Osteoblast (primary cell): ENCODE data around the gene SLC46A3. TPM values are rescaled to one million over a fixed set of nuclear protein-coding genes. Genes with fewer than 3 reads are reported as not detected.

Experiments used
- DNase-seq: peaks from one replicate; pipeline ENCODE4 v3.0.0; 2011; ENCODE audit warnings: low spot score, mixed read lengths; ENCODE audit not compliant: insufficient read length; ENCODE audit errors: missing footprints
- H2AFZ ChIP-seq: 2 replicates; pipeline ENCODE4 v1.6.0; 2011; ENCODE audit warnings: mild to moderate bottlenecking, low read length
- H3K27ac ChIP-seq: 2 replicates; pipeline ENCODE4 v1.5.1; 2011; ENCODE audit warnings: mild to moderate bottlenecking, low read depth, low read length, moderate library complexity
- H3K27me3 ChIP-seq: 2 replicates; pipeline ENCODE4 v1.6.0; 2012; ENCODE audit warnings: mild to moderate bottlenecking, control low read depth, inconsistent platforms, low read length, moderate library complexity; ENCODE audit not compliant: insufficient read depth
- H3K36me3 ChIP-seq: 2 replicates; pipeline ENCODE4 v1.5.1; 2011; ENCODE audit warnings: mild to moderate bottlenecking, low read length, control low read depth, moderate library complexity; ENCODE audit not compliant: insufficient read depth
- H3K4me1 ChIP-seq: 2 replicates; pipeline ENCODE4 v1.5.1; 2011; ENCODE audit warnings: mild to moderate bottlenecking, low read length, control low read depth, moderate library complexity; ENCODE audit not compliant: insufficient read depth
- H3K4me2 ChIP-seq: 2 replicates; pipeline ENCODE4 v1.6.0; 2011; ENCODE audit warnings: mild to moderate bottlenecking, low read length; ENCODE audit not compliant: insufficient read depth
- H3K4me3 ChIP-seq: fragments of 200-600 bp; sonication (generic); 3 replicates; pipeline ENCODE4 v1.5.1; 2012; ENCODE audit warnings: mild to moderate bottlenecking, low read length, inconsistent platforms; ENCODE audit not compliant: insufficient read depth
- H3K79me2 ChIP-seq: 2 replicates; pipeline ENCODE4 v1.6.0; 2012; ENCODE audit warnings: mild to moderate bottlenecking, low read length, control low read depth, inconsistent platforms; ENCODE audit not compliant: insufficient read depth
- H3K9me3 ChIP-seq: 2 replicates; pipeline ENCODE4 v1.5.1; 2011; ENCODE audit warnings: low read depth, low read length, control low read depth
- H4K20me1 ChIP-seq: 2 replicates; pipeline ENCODE4 v1.6.0; 2012; ENCODE audit warnings: mild to moderate bottlenecking, low read length, control low read depth; ENCODE audit not compliant: insufficient read depth
- total RNA-seq: library from RNA; depleted of rRNA; stranded (reverse); fragments of >200 nt; gene quantifications from 2 replicates; pipeline ENCODE4 v1.2.3, GENCODE V29; 2012
- TF ChIP-seq, protein P1 (sequence below): IDR thresholded peaks from 2 replicates; pipeline ENCODE4 v1.5.1; 2011; ENCODE audit warnings: mild to moderate bottlenecking, low read depth, low read length, moderate library complexity; ENCODE audit errors: extremely low read depth

SLC46A3 gene
- total RNA-seq, 1 donor: 11.2 TPM

DNA sequence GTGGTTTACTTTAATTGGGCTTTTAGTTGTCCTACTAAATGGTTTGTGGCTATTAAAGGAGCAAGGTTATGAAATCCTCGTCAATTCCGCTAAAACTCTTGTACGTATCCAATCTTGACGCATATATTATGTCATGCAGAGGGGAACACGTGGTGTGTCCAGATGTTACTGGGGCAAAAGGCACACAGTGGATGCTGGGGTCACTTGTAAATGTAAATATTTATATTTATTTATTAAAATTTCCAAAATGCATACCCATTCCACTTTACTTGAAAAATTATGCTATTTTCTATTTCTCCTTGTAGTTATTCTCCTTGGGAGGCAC is 36.7 kb upstream of the SLC46A3 start:
- Histone ChIP-seq H3K27ac (no peak overlapping the region), H3K4me3 (no peak overlapping the region), H4K20me1 (no peaks in the 10 kb centered on the region), H3K79me2 (no peaks in the 10 kb centered on the region), H3K36me3 (no peaks in the 10 kb centered on the region), H3K27me3 (no peaks in the 10 kb centered on the region), H2AFZ (peak overlapping the region; percentile 85), H3K4me2 (no peak overlapping the region), H3K9me3 (peaks cover 3% of the 10 kb centered on the region), H3K4me1 (peaks cover 23% of the 10 kb centered on the region)
- no peak for DNase-seq
- TF ChIP-seq, protein P1, sequence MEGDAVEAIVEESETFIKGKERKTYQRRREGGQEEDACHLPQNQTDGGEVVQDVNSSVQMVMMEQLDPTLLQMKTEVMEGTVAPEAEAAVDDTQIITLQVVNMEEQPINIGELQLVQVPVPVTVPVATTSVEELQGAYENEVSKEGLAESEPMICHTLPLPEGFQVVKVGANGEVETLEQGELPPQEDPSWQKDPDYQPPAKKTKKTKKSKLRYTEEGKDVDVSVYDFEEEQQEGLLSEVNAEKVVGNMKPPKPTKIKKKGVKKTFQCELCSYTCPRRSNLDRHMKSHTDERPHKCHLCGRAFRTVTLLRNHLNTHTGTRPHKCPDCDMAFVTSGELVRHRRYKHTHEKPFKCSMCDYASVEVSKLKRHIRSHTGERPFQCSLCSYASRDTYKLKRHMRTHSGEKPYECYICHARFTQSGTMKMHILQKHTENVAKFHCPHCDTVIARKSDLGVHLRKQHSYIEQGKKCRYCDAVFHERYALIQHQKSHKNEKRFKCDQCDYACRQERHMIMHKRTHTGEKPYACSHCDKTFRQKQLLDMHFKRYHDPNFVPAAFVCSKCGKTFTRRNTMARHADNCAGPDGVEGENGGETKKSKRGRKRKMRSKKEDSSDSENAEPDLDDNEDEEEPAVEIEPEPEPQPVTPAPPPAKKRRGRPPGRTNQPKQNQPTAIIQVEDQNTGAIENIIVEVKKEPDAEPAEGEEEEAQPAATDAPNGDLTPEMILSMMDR: no peak

DNA sequence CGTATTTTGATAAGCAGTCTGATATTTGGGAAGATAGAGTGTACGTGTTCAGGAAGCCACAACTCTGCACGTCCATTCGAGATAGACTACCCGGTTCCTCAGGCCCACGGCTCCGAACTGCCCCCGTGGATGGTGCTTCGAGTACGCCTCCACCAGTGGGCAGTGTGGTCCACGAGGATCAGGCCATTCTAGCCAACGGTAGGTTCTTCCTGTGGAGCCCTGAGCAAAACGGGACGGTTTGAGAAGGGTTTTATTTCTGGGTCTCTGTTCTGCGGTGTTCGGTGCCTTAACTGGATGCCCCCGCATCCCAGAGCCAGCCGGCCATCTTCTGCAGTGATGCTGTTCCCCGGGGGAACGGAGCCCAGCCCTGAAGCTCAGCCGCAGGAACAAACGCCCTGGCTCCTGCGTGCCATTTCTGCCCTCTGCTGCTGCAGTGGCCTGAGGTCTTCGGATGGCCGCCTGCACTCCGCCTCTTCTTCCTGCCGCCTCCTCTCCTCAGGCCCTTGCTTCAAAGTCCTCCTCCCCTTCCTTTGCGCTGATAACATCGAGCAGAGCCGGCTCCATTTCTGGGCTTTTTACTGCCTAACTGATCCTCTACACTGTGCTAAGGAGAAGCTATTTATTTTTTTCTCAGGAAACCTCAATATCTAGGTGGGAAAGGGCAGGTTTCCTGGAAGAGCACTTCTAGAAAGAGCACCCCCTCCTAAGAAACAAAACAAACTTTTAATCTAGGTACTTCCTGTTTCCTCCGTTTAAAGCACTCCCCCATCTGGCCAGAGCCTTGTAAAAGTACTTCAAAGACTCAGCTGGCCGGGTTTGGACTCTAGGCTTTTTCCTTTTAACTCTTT is 36.2 kb upstream of the SLC46A3 start:
- Histone ChIP-seq H3K79me2 (no peaks in the 10 kb centered on the region), H4K20me1 (no peaks in the 10 kb centered on the region), H3K4me3 (no peak overlapping the region), H3K4me2 (peak overlapping the region; percentile 26), H3K27me3 (no peaks in the 10 kb centered on the region), H3K9me3 (peaks cover 3% of the 10 kb centered on the region), H3K36me3 (no peaks in the 10 kb centered on the region), H3K27ac (no peak overlapping the region), H3K4me1 (peaks cover 29% of the 10 kb centered on the region), H2AFZ (peak overlapping the region; percentile 85)
- TF ChIP-seq, protein P1: no peak
- no peak for DNase-seq

DNA sequence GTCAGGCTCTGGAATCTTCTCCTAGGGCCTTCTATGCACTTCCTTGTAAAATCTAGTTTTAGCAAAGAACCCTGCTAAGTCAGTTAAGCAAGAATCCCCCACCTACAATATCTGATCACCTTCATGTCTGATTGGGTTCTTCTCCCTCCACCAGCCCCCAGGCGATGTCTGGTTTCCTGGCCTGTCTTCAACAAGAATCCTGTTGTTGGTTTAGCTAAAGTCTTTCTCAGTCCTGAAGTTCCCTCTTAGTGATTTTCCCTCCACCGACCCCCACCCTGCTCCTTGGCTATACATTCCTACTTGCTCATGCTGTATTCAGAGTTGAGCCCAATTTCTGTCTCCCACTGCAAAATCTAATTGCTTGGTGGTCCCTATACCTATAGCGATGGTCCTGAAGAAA is 35.2 kb upstream of the SLC46A3 start:
- no peaks in the 10 kb centered on the region for H3K27me3 ChIP-seq
- H3K27ac ChIP-seq: peak overlapping the region; percentile 71
- H3K79me2 ChIP-seq: no peaks in the 10 kb centered on the region
- H3K4me1 ChIP-seq: peaks cover 32% of the 10 kb centered on the region
- H3K9me3 ChIP-seq: no peaks in the 10 kb centered on the region
- no peaks in the 10 kb centered on the region for H3K36me3 ChIP-seq
- no peak overlapping the region for H3K4me3 ChIP-seq
- peak overlapping the region; percentile 56 for H2AFZ ChIP-seq
- TF ChIP-seq, protein P1: no peak
- no peaks in the 10 kb centered on the region for H4K20me1 ChIP-seq
- no peak overlapping the region for H3K4me2 ChIP-seq
- no peak for DNase-seq

DNA sequence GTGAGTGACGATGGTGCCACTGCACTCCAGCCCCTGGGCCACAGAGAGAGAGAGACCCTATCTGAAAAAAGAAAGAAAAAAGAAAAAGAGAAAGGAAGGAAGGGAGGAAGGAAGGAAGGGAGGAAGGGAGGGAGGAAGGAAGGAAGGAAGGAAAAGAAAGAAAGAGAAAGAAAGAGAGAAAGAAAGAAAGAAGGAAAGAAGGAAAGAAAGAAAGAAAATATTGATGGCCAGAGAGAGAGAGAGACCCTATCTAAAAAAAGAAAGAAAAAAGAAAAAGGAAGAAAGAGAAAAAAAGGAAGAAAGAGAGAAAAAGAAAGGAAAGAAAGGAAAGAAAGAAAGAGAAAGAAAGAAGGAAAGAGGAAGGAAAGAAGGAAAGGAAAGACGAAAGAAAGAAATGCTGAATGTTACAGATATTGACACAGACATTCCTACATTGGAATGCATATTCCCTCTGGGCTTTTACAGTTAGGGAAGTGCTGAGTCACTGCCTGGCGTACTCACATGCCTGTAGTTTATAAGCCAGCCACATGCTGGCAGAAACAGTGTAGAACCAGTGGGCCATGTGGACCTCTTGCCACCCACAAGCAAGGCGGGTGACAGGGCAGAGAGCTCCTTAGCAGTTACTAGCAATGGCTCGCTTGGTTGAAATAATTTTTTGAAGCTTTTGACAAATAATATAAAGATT is 34.6 kb upstream of the SLC46A3 start:
- Histone ChIP-seq H3K4me2 (peak overlapping the region; percentile 74), H3K4me1 (peaks cover 32% of the 10 kb centered on the region), H3K9me3 (no peaks in the 10 kb centered on the region), H3K36me3 (no peaks in the 10 kb centered on the region), H4K20me1 (no peaks in the 10 kb centered on the region), H3K4me3 (peak overlapping the region; percentile 18), H3K27me3 (no peaks in the 10 kb centered on the region), H2AFZ (peak overlapping the region; percentile 56), H3K79me2 (no peaks in the 10 kb centered on the region), H3K27ac (peak overlapping the region; percentile 71)
- TF ChIP-seq, protein P1: peak; percentile 19
- DNase-seq: peak; percentile 92
